Naive thymus-derived CD8-positive, alpha-beta T cell (primary cell): ENCODE data around the gene ARHGEF7. TPM values are rescaled to one million over a fixed set of nuclear protein-coding genes. Genes with fewer than 3 reads are reported as not detected.

Source experiments
- ATAC-seq, 2 donors: fragments of 150-1000 bp; cut with Tn5 transposase in 1 of 2; sonication (Bioruptor Pico), chemical (Tn5 transposase) in 1 of 2; 1 replicate in 1 of 2; 2 replicates in 1 of 2; pipeline ENCODE4 v1.10.0; 2021; ENCODE audit warnings: mild to moderate bottlenecking in 2 of 2, moderate library complexity in 2 of 2
- POLR2A ChIA-PET: fragments of 350-600 bp; sonication (Branson Sonifier 250); formaldehyde crosslinking; loops from one replicate; lab custom pipeline; 2021; ENCODE audit warnings: antibody characterized with exemption; lab: Charles Lee
- DNase-seq, 10 donors: peaks; one replicate each; pipeline versions ENCODE4 v3.0.0 to v3.0.0-alpha.2; 2020 to 2022
- H3K27ac Mint-ChIP-seq, 10 donors: one replicate each; pipeline ENCODE4 v1.8.0; 2020 to 2022; ENCODE audit warnings: mild to moderate bottlenecking in 10 of 10, mixed read lengths in 10 of 10, moderate library complexity in 4 of 10, inconsistent platforms in 1 of 10
- H3K27me3 Mint-ChIP-seq, 5 donors: one replicate each; pipeline ENCODE4 v1.8.0; 2021 to 2022; ENCODE audit warnings: mixed read lengths in 5 of 5
- H3K36me3 Mint-ChIP-seq, 3 donors: one replicate each; pipeline ENCODE4 v1.8.0; 2020 to 2022; ENCODE audit warnings: mixed read lengths in 3 of 3, mild to moderate bottlenecking in 2 of 3, inconsistent platforms in 1 of 3
- H3K4me1 Mint-ChIP-seq, 4 donors: one replicate each; pipeline ENCODE4 v1.8.0; 2021 to 2022; ENCODE audit warnings: mixed read lengths in 4 of 4
- H3K4me3 Mint-ChIP-seq, 10 donors: one replicate each; pipeline ENCODE4 v1.8.0; 2020 to 2022; ENCODE audit warnings: mild to moderate bottlenecking in 10 of 10, mixed read lengths in 10 of 10, moderate library complexity in 6 of 10, inconsistent platforms in 1 of 10
- H3K9me3 Mint-ChIP-seq, 9 donors: one replicate each; pipeline ENCODE4 v1.8.0; 2020 to 2022; ENCODE audit warnings: mixed read lengths in 9 of 9, mild to moderate bottlenecking in 3 of 9, inconsistent platforms in 1 of 9, moderate library complexity in 1 of 9
- polyA plus RNA-seq, 3 donors: library from polyadenylated mRNA; unstranded; fragments of 300-500 nt; fragmentation: Illumina TruSeq; gene quantifications; one replicate each; pipeline ENCODE4 v1.2.3, GENCODE V29; 2021
- total RNA-seq, 8 experiments: library from RNA in 2 of 8; stranded (reverse) in 2 of 8; gene quantifications; one replicate each; pipeline ENCODE4 v1.2.3 and lab custom pipeline; 2021 to 2026

ARHGEF7 gene
- total and polyA plus RNA-seq, 5 experiments from 2014 or later, result 6.2 to 93.0 (median 13.2) TPM

GRCh38 chr13:111209613-111210012, 94.5 kb downstream of the ARHGEF7 start:
- no peaks in the 10 kb centered on the region for H3K27me3 Mint-ChIP-seq
- H3K4me3 Mint-ChIP-seq, result no peak overlapping the region
- DNase-seq (no peak), ATAC-seq (no peak)
- peaks cover 38 to 76% (median 72%) of the 10 kb centered on the region in 4 donors for H3K4me1 Mint-ChIP-seq
- H3K27ac Mint-ChIP-seq, result peak overlapping the region in 3 of 10 donors; percentile 4 to 12 (median 4)
- H3K9me3 Mint-ChIP-seq, result no peaks in the 10 kb centered on the region
- peaks cover 0 to 49% (median 11%) of the 10 kb centered on the region in 3 donors for H3K36me3 Mint-ChIP-seq
- POLR2A ChIA-PET, result no interaction called here

- Mint-ChIP-seq H3K27me3 (no peaks in the 10 kb centered on the region), H3K36me3 (peaks cover 0 to 51% (median 10%) of the 10 kb centered on the region in 3 donors), H3K4me3 (no peak overlapping the region), H3K27ac (peak overlapping the region in 3 of 10 donors; percentile 12 to 63 (median 54)), H3K4me1 (peaks cover 39 to 77% (median 71%) of the 10 kb centered on the region in 4 donors), H3K9me3 (no peaks in the 10 kb centered on the region)
- ATAC-seq, result no peak
- no peak for DNase-seq
- POLR2A ChIA-PET, result no interaction called here
Observed at GRCh38 chr13:111210091-111210490, 95.0 kb downstream of the ARHGEF7 start.

GRCh38 chr13:111210544-111211469, 95.7 kb downstream of the ARHGEF7 start:
- ATAC-seq, result no peak
- H3K27me3 Mint-ChIP-seq, result no peaks in the 10 kb centered on the region
- peaks cover 37 to 79% (median 71%) of the 10 kb centered on the region in 4 donors for H3K4me1 Mint-ChIP-seq
- H3K27ac Mint-ChIP-seq, result peak overlapping the region in 7 of 10 donors; percentile 12 to 63 (median 22)
- H3K9me3 Mint-ChIP-seq, result no peaks in the 10 kb centered on the region
- peaks cover 0 to 46% (median 3%) of the 10 kb centered on the region in 3 donors for H3K36me3 Mint-ChIP-seq
- no peak for DNase-seq
- POLR2A ChIA-PET, result interaction anchor here (1.0 to 1.4 kb wide), 2 partner anchors 26 to 143 kb away, joined by 4 read pairs; no protein-coding TSS in a partner anchor
- H3K4me3 Mint-ChIP-seq, result peak overlapping the region in 1 of 10 donors; percentile 13

GRCh38 chr13:111211789-111212516, 96.8 kb downstream of the ARHGEF7 start:
- DNase-seq, result no peak
- H3K27me3 Mint-ChIP-seq, result no peaks in the 10 kb centered on the region
- no peak overlapping the region for H3K4me3 Mint-ChIP-seq
- H3K27ac Mint-ChIP-seq, result peak overlapping the region in 6 of 10 donors; percentile 13 to 63 (median 50)
- H3K36me3 Mint-ChIP-seq, result peaks cover 0 to 38% (median 0%) of the 10 kb centered on the region in 3 donors
- POLR2A ChIA-PET, result interaction anchor here (0.6 to 1.4 kb wide), 3 partner anchors 19 to 144 kb away, joined by 3 to 4 read pairs (median 4); no protein-coding TSS in a partner anchor
- no peak for ATAC-seq
- H3K4me1 Mint-ChIP-seq, result peaks cover 41 to 81% (median 80%) of the 10 kb centered on the region in 4 donors
- no peaks in the 10 kb centered on the region for H3K9me3 Mint-ChIP-seq

GRCh38 chr13:111212517-111212873, 97.4 kb downstream of the ARHGEF7 start:
- H3K4me1 Mint-ChIP-seq, result peaks cover 39 to 85% (median 79%) of the 10 kb centered on the region in 4 donors
- H3K4me3 Mint-ChIP-seq, result no peak overlapping the region
- H3K36me3 Mint-ChIP-seq, result peaks cover 0 to 40% (median 0%) of the 10 kb centered on the region in 3 donors
- no peaks in the 10 kb centered on the region for H3K27me3 Mint-ChIP-seq
- ATAC-seq (no peak), DNase-seq (no peak)
- peak overlapping the region in 3 of 10 donors; percentile 6 to 47 (median 15) for H3K27ac Mint-ChIP-seq
- POLR2A ChIA-PET, result interaction anchor here (0.6 kb wide), 1 partner anchor 18 kb away, joined by 3 read pairs; no protein-coding TSS in a partner anchor
- no peaks in the 10 kb centered on the region for H3K9me3 Mint-ChIP-seq

GRCh38 chr13:111213964-111214726, 99.0 kb downstream of the ARHGEF7 start:
- H3K36me3 Mint-ChIP-seq, result peaks cover 0 to 44% (median 0%) of the 10 kb centered on the region in 3 donors
- peaks cover 35 to 73% (median 69%) of the 10 kb centered on the region in 4 donors for H3K4me1 Mint-ChIP-seq
- DNase-seq (no peak), ATAC-seq (no peak)
- no peaks in the 10 kb centered on the region for H3K9me3 Mint-ChIP-seq
- no peak overlapping the region for H3K4me3 Mint-ChIP-seq
- H3K27ac Mint-ChIP-seq, result peak overlapping the region in 3 of 10 donors; percentile 28 to 64 (median 28)
- no peaks in the 10 kb centered on the region for H3K27me3 Mint-ChIP-seq
- POLR2A ChIA-PET, result interaction anchor here (0.7 kb wide), 1 partner anchor 15 kb away, joined by 3 read pairs; no protein-coding TSS in a partner anchor

- peaks cover 0 to 44% (median 0%) of the 10 kb centered on the region in 3 donors for H3K36me3 Mint-ChIP-seq
- peak overlapping the region in 6 of 10 donors; percentile 18 to 79 (median 42) for H3K27ac Mint-ChIP-seq
- H3K9me3 Mint-ChIP-seq, result no peaks in the 10 kb centered on the region
- POLR2A ChIA-PET, result interaction anchor here (0.7 kb wide), 1 partner anchor 17 kb away, joined by 3 read pairs; no protein-coding TSS in a partner anchor
- no peaks in the 10 kb centered on the region for H3K27me3 Mint-ChIP-seq
- no peak for DNase-seq
- H3K4me3 Mint-ChIP-seq, result no peak overlapping the region
- ATAC-seq, result no peak
- H3K4me1 Mint-ChIP-seq, result peaks cover 29 to 64% (median 61%) of the 10 kb centered on the region in 4 donors
Observed at GRCh38 chr13:111215081-111216047, 100.3 kb downstream of the ARHGEF7 start.

- H3K36me3 Mint-ChIP-seq, result peaks cover 0 to 43% (median 0%) of the 10 kb centered on the region in 3 donors
- H3K27ac Mint-ChIP-seq, result peak overlapping the region in 5 of 10 donors; percentile 57 to 81 (median 76)
- peak overlapping the region in 1 of 10 donors; percentile 16 for H3K4me3 Mint-ChIP-seq
- ATAC-seq, result peak; percentile 80 to 82
- H3K9me3 Mint-ChIP-seq, result no peaks in the 10 kb centered on the region
- H3K4me1 Mint-ChIP-seq, result peaks cover 25 to 58% (median 52%) of the 10 kb centered on the region in 4 donors
- DNase-seq, result peak; percentile 19 to 73 (median 38)
- H3K27me3 Mint-ChIP-seq, result no peaks in the 10 kb centered on the region
- POLR2A ChIA-PET, result no interaction called here
Observed at GRCh38 chr13:111216166-111216960, 101.3 kb downstream of the ARHGEF7 start.

GRCh38 chr13:111217641-111218040, 102.5 kb downstream of the ARHGEF7 start:
- H3K4me3 Mint-ChIP-seq, result no peak overlapping the region
- H3K27me3 Mint-ChIP-seq, result no peaks in the 10 kb centered on the region
- no peak for ATAC-seq
- H3K9me3 Mint-ChIP-seq, result no peaks in the 10 kb centered on the region
- peaks cover 25 to 51% (median 41%) of the 10 kb centered on the region in 4 donors for H3K4me1 Mint-ChIP-seq
- H3K27ac Mint-ChIP-seq, result peak overlapping the region in 3 of 10 donors; percentile 34 to 43 (median 39)
- no peak for DNase-seq
- H3K36me3 Mint-ChIP-seq, result peaks cover 0 to 38% (median 0%) of the 10 kb centered on the region in 3 donors
- POLR2A ChIA-PET, result no interaction called here

- ATAC-seq (no peak), DNase-seq (no peak)
- no peak overlapping the region for H3K4me3 Mint-ChIP-seq
- POLR2A ChIA-PET, result no interaction called here
- peaks cover 16 to 44% (median 33%) of the 10 kb centered on the region in 4 donors for H3K4me1 Mint-ChIP-seq
- no peaks in the 10 kb centered on the region for H3K27me3 Mint-ChIP-seq
- peak overlapping the region in 1 of 10 donors; percentile 49 for H3K27ac Mint-ChIP-seq
- H3K36me3 Mint-ChIP-seq, result peaks cover 0 to 34% (median 0%) of the 10 kb centered on the region in 3 donors
- H3K9me3 Mint-ChIP-seq, result no peaks in the 10 kb centered on the region
Observed at GRCh38 chr13:111219280-111219679, 104.2 kb downstream of the ARHGEF7 start.
